ENCODE results near the gene PRF1.

The PRF1 gene

DNA sequence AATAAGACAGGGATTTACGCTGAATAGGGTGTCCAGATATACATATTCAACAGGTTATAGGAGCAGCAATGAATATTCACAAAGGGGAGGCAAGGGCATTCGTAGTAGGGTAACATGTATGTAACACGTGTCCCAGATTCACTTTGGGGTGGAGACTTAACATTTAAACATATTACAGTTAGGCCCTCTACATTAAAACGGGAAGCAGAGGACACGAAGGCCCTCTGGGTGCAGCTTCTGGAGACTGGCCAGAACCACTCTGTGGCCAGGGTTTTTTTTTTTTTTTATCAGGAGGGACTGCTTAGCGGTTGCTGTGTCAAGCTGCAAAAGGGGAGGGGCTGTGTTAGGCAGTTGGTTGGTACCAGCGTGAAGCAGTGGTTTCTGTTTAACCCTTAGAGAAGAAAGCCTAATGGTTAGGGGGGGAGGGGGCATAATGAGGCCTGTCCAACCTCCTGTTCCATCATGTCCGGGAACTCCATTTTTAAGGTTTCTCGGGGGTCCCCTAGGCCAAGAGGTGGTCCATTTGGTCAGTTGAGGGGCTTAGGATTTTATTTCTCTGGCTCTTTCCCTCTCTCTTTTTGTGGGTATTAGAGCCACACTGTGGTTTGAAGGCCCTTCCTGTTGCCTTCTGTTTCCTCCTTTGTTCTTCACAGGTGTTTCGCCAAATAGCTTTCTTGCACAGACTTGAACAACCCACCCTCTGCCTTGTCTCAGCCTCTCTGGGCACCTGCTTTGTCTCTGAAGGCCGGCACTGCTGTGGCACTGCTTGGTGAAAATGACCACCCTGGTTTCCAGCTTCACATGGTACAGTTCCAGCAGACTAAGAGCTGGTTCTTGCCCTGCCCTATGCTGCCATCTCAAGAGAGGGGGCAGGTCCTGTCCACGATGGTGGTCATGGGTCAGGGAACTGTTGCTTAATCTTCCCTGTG is 26.4 kb downstream of the PRF1 start:
- no peak overlapping the region for H3K4me3 ChIP-seq (ENCODE audit: low read depth, low read length)
- no peak overlapping the region for H3K9ac ChIP-seq (ENCODE audit: low read length)
- no peak overlapping the region for H3K27ac ChIP-seq (ENCODE audit: low read depth, low read length)

DNA sequence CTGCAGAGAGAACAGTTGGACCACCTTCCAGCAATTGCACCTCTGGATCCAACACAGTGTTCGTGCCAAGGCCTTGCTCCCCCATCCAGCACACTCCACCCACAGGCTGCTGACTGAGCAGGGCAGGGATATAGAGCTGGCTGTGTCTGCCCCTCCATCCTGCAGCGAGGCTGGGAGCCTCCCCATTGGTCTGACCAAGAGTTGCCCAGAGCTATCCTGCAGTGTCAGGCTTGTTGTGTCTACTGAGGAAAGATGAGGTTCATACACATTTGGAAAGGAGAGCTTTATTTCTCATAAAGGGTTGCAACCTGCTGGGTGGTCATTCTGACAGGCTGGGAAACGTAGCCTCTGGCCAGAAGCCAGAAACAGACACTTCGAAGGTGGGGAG is 27.1 kb downstream of the PRF1 start:
- no peak overlapping the region for H3K4me3 ChIP-seq (ENCODE audit: low read depth, low read length)
- H3K27me3 ChIP-seq (ENCODE audit: control insufficient read depth, insufficient read depth, low read length): no peaks in the 10 kb centered on the region
- H3K4me1 ChIP-seq (ENCODE audit: control insufficient read depth, insufficient read depth, low read length): no peaks in the 10 kb centered on the region
- H3K9me3 ChIP-seq (ENCODE audit: control insufficient read depth, insufficient read depth, low read depth, low read length): no peaks in the 10 kb centered on the region
- H3K36me3 ChIP-seq (ENCODE audit: control insufficient read depth, insufficient read depth, low read length): no peaks in the 10 kb centered on the region
- no peak overlapping the region for H3K27ac ChIP-seq (ENCODE audit: low read depth, low read length)
- H3K9ac ChIP-seq (ENCODE audit: low read length): no peak overlapping the region

More for the DNA sequence above, 26.4 kb downstream of the PRF1 start:
- Histone ChIP-seq H3K27me3 (ENCODE audit: control insufficient read depth, insufficient read depth, low read length) (no peaks in the 10 kb centered on the region), H3K36me3 (ENCODE audit: control insufficient read depth, insufficient read depth, low read length) (no peaks in the 10 kb centered on the region), H3K9me3 (ENCODE audit: control insufficient read depth, insufficient read depth, low read depth, low read length) (no peaks in the 10 kb centered on the region), H3K4me1 (ENCODE audit: control insufficient read depth, insufficient read depth, low read length) (no peaks in the 10 kb centered on the region)

DNA sequence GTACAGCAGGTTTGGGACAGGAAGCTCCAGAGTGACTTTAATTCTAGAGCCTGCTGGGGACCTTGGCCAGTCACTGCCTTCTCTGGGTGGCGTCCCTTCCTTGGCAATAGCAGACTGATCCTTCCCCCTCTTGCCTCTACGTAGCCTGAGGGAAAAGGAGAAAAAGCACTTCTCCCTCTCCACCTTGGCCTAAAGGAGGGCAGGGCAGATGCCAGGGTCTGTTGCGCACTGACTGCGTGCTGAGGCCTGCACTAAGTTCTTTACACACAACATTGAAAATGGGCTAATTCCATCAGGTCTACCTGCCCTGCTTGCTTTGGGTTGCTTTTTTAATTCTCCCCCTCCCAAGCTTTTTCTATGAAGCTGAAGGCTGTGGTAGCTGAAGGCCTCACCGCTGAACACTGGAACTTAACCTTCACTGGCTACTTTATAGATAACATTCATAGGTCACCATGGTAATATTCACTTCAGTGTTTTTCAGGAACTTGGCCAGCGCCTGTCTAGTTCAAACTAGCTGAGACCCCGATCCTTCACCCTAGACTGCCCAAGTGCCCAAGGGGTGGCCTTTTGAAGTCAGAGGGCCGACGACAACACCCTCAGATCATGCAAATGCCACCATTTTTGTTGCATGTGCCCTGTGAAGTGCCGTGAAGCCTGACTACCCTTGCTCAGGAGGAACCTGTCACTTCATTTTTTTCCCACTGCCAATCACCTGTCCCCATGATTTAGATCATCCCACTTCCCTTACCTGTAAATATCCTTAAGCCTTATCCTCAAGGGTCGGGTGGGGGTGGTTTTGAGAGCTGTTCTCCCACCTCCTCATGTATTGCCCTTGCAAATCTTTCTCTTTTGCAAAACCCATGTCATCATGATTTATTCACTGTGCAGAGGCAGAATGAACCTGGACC is 28.7 kb downstream of the PRF1 start:
- H3K9me3 ChIP-seq (ENCODE audit: control insufficient read depth, insufficient read depth, low read depth, low read length): no peaks in the 10 kb centered on the region
- H3K4me1 ChIP-seq (ENCODE audit: control insufficient read depth, insufficient read depth, low read length): no peaks in the 10 kb centered on the region
- H3K9ac ChIP-seq (ENCODE audit: low read length): no peak overlapping the region
- no peaks in the 10 kb centered on the region for H3K27me3 ChIP-seq (ENCODE audit: control insufficient read depth, insufficient read depth, low read length)
- no peak overlapping the region for H3K27ac ChIP-seq (ENCODE audit: low read depth, low read length)
- no peaks in the 10 kb centered on the region for H3K36me3 ChIP-seq (ENCODE audit: control insufficient read depth, insufficient read depth, low read length)
- no peak overlapping the region for H3K4me3 ChIP-seq (ENCODE audit: low read depth, low read length)

DNA sequence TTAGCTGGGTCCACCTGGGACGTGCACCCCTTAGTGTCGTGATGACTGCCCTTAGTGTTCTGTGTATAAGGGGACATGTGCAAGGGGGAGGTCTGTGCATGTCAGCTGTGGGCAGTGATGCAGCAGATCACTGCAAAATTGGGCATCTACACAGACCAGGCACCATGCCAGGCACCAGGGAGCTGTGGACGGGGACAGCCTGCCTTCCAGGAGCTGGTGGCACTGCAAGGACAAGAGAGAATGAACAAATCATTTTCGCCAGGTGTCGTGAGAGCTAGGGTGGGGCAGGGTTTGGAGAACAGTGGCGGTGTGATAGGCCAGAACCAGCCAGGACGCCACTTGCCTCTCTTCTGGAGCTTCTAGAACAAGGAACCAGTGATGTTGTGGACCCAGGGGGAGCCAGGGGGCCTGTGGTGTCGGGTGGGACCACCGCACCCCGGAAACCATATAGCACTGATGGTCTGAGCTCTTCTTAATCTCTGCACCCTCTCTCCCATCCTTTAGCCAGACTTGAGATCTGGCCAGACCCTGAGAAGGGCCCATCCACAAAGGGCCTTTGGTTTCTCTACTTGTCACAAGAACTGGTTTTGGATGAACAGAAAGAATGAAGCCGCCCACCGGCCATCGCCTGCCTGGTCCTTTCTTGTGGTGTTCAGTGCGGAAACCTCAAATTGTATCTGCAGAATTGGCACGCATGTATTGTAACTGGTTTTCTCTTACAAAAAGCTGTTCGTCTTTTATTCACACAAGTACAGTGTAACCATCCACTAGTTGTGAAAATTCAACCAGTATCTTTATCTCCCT is 30.7 kb downstream of the PRF1 start:
- H3K27me3 ChIP-seq (ENCODE audit: control insufficient read depth, insufficient read depth, low read length): no peaks in the 10 kb centered on the region
- peaks cover 3% of the 10 kb centered on the region; the same call in 1 of the 2 replicates for H3K36me3 ChIP-seq (ENCODE audit: control insufficient read depth, insufficient read depth, low read length)
- no peak overlapping the region for H3K27ac ChIP-seq (ENCODE audit: low read depth, low read length)
- no peaks in the 10 kb centered on the region for H3K9me3 ChIP-seq (ENCODE audit: control insufficient read depth, insufficient read depth, low read depth, low read length)
- H3K9ac ChIP-seq (ENCODE audit: low read length): no peak overlapping the region
- no peak overlapping the region for H3K4me3 ChIP-seq (ENCODE audit: low read depth, low read length)
- no peaks in the 10 kb centered on the region for H3K4me1 ChIP-seq (ENCODE audit: control insufficient read depth, insufficient read depth, low read length)

DNA sequence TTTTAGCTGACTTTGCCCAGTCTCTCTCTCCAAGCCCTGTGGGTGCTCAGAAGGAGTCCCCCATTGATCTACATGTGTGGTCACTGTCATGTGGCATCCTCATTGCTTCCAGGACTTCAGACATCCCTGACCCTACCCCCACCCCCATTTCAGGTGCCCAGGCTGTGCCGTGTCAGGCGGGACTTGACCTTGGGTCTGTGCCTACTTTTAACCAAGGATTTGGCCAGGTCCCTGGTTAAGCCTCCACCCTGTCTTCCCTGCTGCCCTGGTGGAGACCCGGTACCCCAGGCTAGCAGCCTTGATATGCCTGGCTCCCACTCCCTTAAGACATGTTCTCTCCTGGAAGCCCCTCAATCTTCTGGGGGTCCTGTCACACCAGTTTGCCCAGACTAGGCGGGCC is 31.3 kb downstream of the PRF1 start:
- H3K9ac ChIP-seq (ENCODE audit: low read length): no peak overlapping the region
- no peaks in the 10 kb centered on the region for H3K27me3 ChIP-seq (ENCODE audit: control insufficient read depth, insufficient read depth, low read length)
- no peaks in the 10 kb centered on the region for H3K9me3 ChIP-seq (ENCODE audit: control insufficient read depth, insufficient read depth, low read depth, low read length)
- H3K4me1 ChIP-seq (ENCODE audit: control insufficient read depth, insufficient read depth, low read length): no peaks in the 10 kb centered on the region
- peaks cover 6% of the 10 kb centered on the region for H3K36me3 ChIP-seq (ENCODE audit: control insufficient read depth, insufficient read depth, low read length)
- no peak overlapping the region for H3K27ac ChIP-seq (ENCODE audit: low read depth, low read length)
- no peak overlapping the region for H3K4me3 ChIP-seq (ENCODE audit: low read depth, low read length)

DNA sequence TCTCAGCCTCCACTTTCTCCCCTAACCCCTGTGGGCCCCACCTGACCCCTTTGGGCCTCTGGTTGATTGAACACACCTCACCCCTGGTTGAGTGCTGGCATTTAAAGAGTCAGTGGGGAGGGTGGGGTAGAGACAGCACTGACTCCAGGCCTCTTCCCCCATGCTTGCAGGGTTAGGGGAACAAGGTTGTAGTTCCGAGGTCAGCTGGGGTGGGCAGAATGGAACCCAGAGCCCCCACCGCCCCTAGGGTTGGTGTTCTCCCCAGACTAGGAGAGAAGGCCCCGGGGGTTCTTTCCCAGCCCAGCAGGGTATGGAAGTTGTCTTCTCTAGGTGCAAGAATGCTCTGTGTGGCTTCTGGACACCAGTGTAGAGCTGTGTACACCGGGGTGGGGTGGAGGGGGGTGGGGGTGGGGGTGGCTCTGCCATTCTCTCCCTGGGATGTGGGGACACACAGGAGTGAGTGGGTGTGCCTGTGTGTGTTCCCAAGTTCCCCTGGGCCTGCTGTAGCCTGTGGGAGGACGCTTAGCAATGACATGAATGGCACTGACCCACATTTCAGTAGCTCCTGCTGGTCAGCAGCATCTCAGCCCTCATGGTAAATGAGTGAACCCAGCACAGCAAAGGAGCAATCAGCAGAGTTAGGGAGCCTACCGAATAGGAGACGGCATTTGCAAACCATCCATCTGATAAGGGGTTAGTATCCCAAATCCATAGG is 33.6 kb downstream of the PRF1 start:
- no peak overlapping the region for H3K27ac ChIP-seq (ENCODE audit: low read depth, low read length)
- no peaks in the 10 kb centered on the region for H3K9me3 ChIP-seq (ENCODE audit: control insufficient read depth, insufficient read depth, low read depth, low read length)
- no peak overlapping the region for H3K9ac ChIP-seq (ENCODE audit: low read length)
- no peaks in the 10 kb centered on the region for H3K4me1 ChIP-seq (ENCODE audit: control insufficient read depth, insufficient read depth, low read length)
- peaks cover 13% of the 10 kb centered on the region for H3K36me3 ChIP-seq (ENCODE audit: control insufficient read depth, insufficient read depth, low read length)
- no peak overlapping the region for H3K4me3 ChIP-seq (ENCODE audit: low read depth, low read length)
- H3K27me3 ChIP-seq (ENCODE audit: control insufficient read depth, insufficient read depth, low read length): no peaks in the 10 kb centered on the region

DNA sequence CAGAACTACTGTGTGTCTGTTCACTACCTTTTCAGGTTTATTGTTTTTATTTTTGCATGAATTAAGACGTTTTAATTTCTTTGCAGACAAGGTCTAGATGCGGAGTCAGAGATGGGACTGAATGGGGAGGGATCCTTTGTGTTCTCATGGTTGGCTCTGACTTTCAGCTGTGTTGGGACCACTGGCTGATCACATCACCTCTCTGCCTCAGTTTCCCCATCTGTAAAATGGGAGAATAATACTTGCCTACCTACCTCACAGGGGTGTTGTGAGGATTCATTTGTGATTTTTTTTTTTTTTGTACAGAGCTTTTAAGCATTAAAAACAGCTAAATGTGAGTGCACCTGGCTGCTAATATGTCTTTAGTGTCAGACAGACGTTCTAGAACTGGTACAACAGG is 34.4 kb downstream of the PRF1 start:
- Histone ChIP-seq H3K36me3 (ENCODE audit: control insufficient read depth, insufficient read depth, low read length) (peaks cover 13% of the 10 kb centered on the region), H3K9ac (ENCODE audit: low read length) (no peak overlapping the region), H3K27ac (ENCODE audit: low read depth, low read length) (no peak overlapping the region), H3K4me1 (ENCODE audit: control insufficient read depth, insufficient read depth, low read length) (no peaks in the 10 kb centered on the region), H3K9me3 (ENCODE audit: control insufficient read depth, insufficient read depth, low read depth, low read length) (no peaks in the 10 kb centered on the region), H3K27me3 (ENCODE audit: control insufficient read depth, insufficient read depth, low read length) (no peaks in the 10 kb centered on the region), H3K4me3 (ENCODE audit: low read depth, low read length) (no peak overlapping the region)

DNA sequence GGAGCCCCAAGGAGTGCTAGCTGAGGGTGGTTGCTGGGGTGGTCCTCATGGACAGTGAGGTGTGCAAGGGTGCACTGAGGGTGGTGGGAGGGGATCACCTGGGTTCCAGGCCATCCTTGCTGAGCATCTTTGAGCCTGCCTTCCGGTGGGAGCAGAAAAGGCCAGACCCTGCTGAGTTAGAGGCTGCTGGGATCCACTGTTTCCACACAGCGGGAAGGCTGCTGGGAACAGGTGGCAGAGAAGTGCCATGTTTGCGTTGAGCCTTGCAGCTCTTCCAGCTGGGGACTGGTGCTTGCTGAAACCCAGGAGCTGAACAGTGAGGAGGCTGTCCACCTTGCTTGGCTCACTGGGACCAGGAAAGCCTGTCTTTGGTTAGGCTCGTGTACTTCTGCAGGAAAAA is 34.9 kb downstream of the PRF1 start:
- Histone ChIP-seq H3K27me3 (ENCODE audit: control insufficient read depth, insufficient read depth, low read length) (no peaks in the 10 kb centered on the region), H3K27ac (ENCODE audit: low read depth, low read length) (no peak overlapping the region), H3K36me3 (ENCODE audit: control insufficient read depth, insufficient read depth, low read length) (peaks cover 13% of the 10 kb centered on the region), H3K4me1 (ENCODE audit: control insufficient read depth, insufficient read depth, low read length) (no peaks in the 10 kb centered on the region), H3K9me3 (ENCODE audit: control insufficient read depth, insufficient read depth, low read depth, low read length) (no peaks in the 10 kb centered on the region), H3K9ac (ENCODE audit: low read length) (no peak overlapping the region), H3K4me3 (ENCODE audit: low read depth, low read length) (no peak overlapping the region)

DNA sequence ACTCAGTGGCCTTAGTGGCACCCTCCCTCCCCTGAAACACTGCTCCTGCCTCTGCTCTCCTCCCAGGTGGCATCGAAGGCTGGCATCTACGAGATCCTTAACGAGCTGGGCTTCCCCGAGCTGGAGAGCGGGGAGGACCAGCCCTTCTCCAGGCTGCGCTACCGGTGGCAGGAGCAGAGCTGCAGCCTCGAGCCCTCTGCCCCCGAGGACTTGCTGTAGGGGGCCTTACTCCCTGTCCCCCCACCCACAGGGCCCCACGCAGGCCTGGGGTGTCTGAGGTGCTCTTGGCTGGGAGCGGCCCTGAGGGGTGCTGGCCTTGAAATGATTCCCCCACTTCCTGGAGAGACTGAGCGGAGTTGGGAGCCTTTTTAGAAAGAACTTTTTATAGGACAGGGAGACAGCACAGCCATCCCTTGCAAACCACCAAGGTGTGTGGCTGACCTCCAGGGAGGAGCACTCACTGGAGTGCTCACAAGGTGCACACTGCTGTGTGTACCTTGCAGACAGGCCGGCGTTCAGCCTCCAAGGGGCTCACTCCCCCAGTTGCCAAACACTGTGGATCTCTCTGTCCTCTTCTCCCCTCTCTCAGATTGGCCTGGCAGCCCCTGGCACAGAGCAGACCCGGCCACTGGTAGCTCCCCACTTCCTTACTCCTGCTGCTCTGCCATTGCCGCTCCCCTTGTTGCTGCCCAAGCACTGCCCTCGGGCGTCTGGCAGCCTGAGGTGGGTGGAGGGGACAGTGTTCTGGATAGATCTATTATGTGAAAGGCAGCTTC is 35.8 kb downstream of the PRF1 start:
- Histone ChIP-seq H3K4me1 (ENCODE audit: control insufficient read depth, insufficient read depth, low read length) (no peaks in the 10 kb centered on the region), H3K36me3 (ENCODE audit: control insufficient read depth, insufficient read depth, low read length) (peaks cover 13% of the 10 kb centered on the region), H3K27ac (ENCODE audit: low read depth, low read length) (no peak overlapping the region), H3K27me3 (ENCODE audit: control insufficient read depth, insufficient read depth, low read length) (no peaks in the 10 kb centered on the region), H3K4me3 (ENCODE audit: low read depth, low read length) (no peak overlapping the region), H3K9ac (ENCODE audit: low read length) (no peak overlapping the region), H3K9me3 (ENCODE audit: control insufficient read depth, insufficient read depth, low read depth, low read length) (no peaks in the 10 kb centered on the region)

All from HUES6 (cell line).